ENCODE measurements around the gene CRTAP.

CRTAP gene

DNA sequence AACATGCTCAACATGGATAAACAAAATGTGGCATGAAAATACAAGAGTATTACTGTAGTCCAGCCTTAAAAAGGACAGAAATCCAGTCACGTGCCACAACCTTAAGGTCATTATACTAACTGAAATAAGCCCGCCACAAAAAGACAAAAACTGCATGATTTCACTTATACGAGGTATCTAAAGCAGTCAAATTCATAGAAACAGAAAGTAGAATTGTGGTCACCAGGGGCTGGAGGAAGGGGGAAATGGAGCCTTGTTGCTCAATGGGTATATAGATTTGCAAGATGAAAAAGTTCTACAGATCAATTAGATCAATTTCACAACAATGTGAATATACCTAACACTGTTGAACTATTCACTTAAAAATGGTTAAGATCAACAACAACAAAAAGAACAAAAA is 24.3 kb upstream of the CRTAP start:
- H3K4me3 ChIP-seq (replicated peaks; ENCODE audit: low read depth, low read length): no peak overlapping the region
- TF ChIP-seq, protein P1, sequence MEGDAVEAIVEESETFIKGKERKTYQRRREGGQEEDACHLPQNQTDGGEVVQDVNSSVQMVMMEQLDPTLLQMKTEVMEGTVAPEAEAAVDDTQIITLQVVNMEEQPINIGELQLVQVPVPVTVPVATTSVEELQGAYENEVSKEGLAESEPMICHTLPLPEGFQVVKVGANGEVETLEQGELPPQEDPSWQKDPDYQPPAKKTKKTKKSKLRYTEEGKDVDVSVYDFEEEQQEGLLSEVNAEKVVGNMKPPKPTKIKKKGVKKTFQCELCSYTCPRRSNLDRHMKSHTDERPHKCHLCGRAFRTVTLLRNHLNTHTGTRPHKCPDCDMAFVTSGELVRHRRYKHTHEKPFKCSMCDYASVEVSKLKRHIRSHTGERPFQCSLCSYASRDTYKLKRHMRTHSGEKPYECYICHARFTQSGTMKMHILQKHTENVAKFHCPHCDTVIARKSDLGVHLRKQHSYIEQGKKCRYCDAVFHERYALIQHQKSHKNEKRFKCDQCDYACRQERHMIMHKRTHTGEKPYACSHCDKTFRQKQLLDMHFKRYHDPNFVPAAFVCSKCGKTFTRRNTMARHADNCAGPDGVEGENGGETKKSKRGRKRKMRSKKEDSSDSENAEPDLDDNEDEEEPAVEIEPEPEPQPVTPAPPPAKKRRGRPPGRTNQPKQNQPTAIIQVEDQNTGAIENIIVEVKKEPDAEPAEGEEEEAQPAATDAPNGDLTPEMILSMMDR (IDR thresholded peaks at IDR 0.05; ENCODE audit: low read depth, low read length, missing control alignments): no peak
- DNase-seq (ENCODE audit: extremely low read depth, low read depth): no peak

DNA sequence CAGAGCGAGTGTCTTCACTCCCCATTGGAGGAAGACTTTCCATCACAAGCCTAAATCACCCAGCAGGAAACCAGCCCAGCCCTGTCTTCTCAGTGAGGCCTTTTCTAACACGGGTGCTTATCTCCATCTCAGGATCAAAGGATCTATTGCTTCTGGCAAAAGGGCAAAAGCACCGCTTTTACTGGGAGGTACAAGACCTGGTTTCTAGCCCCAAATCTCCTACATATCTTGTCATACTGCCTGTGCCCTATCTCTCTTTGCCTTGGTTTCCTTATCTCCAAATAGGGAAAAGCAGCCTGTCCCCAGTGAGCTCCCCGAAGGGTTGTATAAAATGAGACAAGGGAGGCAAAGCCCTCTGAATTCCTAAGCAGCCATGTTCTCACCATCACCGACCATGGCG is 22.1 kb upstream of the CRTAP start:
- DNase-seq (ENCODE audit: extremely low read depth, low read depth): no peak
- TF ChIP-seq, protein P1 (IDR thresholded peaks at IDR 0.05; ENCODE audit: low read depth, low read length, missing control alignments): no peak
- H3K4me3 ChIP-seq (replicated peaks; ENCODE audit: low read depth, low read length): no peak overlapping the region

DNA sequence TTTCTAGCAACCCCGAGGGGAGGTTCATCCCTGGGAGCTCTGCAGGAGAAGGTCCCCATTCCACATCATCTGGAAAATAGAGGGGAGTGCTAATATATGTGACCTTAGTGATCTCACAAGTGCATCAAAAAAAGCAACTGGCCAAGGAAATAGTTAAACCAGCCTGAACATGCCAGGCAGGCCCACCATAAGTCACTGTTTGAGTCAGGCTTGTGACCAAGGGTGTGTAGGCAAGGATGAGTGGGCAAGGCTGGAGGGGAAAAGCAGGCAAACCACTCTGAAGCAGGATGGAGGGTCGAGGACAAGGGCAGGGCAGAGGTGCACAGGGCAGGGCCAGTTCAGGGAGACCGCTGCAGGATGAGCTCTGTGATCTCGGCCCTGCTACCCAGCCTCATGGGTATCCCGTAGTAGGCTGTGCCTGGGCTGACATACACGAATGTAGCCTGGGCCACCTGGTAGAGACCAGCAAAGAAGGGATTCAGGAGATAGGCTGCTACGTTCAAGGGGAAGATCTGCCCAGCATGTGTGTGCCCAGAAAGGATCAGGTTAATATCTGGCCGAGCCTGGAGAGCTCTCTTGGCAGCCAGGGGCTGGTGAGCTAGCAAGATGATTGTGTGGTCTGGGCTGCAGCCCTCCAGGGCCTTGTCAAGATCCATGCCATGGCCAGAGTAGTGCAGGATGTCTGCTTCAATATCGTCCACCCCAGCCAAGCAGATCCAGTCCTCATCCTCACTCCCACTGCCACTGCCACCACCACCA is 21.1 kb upstream of the CRTAP start:
- TF ChIP-seq, protein P1 (IDR thresholded peaks at IDR 0.05; ENCODE audit: low read depth, low read length, missing control alignments): no peak
- H3K4me3 ChIP-seq (replicated peaks; ENCODE audit: low read depth, low read length): no peak overlapping the region
- no peak for DNase-seq (ENCODE audit: extremely low read depth, low read depth)

DNA sequence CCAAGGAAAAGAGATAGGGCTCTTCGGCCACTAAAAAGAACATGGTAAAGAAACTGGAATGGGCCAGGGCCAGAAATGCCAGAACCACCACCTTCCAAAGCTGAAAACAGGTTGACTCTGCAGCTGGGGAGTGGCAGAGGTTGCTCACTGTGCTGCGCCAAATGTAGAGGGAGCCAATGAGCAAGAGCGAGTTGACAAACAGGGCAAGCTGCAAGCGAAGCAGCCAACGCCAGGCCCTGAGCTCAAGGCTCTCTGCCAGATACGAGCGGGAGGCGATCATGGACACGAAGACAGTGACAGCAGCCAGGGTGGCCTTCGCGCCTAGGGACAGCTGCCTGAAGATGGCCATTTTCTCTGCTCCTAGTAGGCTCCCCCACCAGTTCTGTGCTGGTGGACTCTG is 20.0 kb upstream of the CRTAP start:
- DNase-seq (ENCODE audit: extremely low read depth, low read depth): no peak
- no peak overlapping the region for H3K4me3 ChIP-seq (replicated peaks; ENCODE audit: low read depth, low read length)
- TF ChIP-seq, protein P1 (IDR thresholded peaks at IDR 0.05; ENCODE audit: low read depth, low read length, missing control alignments): no peak

DNA sequence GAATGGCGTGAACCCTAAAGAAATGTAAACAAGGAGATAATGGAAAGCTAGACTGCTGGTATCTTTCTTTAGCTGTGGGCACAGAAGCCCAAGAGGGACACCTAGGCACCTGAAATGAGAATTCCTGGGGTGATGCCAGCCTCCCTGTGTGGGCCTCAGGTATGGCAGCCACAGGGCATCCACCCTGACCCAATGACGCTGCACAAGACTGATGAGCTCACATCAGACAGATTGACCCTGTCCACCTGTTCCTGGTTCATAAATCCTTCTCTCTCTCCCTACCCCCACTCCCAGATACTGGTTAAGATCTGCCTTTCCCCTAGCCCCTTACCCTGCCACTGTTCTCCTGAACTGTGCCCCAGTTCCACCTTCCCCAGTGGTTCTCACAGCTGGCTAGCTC is 18.4 kb upstream of the CRTAP start:
- TF ChIP-seq, protein P1 (IDR thresholded peaks at IDR 0.05; ENCODE audit: low read depth, low read length, missing control alignments): no peak
- H3K4me3 ChIP-seq (replicated peaks; ENCODE audit: low read depth, low read length): peak overlapping the region; percentile 95
- DNase-seq (ENCODE audit: extremely low read depth, low read depth): no peak

DNA sequence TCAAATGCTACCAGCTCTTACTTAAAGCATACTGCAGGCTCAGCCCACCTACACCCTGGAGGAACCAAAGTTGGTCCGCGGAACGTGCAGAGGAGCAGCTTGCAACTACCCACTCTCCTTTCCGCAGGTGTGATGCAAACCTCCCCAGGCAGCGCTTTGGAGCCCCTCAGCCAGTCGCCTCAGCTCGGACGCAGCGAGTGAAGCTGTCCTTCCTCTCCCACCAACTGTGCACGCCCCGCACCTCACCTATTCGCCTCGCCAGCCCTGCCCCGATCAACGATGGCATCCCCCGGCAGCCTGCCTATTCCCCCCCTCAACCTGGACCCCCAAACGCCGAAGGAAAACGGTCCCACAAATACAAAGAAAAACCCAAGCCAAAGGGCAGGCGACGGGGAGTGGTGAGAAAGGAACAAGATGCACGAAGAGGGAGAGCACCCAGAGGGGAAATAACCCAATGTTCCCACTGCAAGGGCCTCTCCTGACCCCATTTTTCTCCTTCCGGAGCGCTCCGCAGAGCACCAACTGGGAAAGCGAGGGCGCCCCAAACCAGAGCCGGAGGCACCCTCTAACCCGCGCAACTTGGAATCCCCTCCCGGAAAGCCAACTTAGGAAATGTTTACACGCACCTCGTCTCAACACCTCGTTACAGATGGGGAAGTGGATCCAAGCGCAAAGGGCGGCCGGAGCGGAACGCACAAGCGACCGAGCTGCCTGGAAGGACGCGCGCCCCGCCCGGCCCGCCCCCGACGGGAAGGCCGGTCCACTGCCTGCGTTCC is 17.5 kb upstream of the CRTAP start:
- TF ChIP-seq, protein P1 (IDR thresholded peaks at IDR 0.05; ENCODE audit: low read depth, low read length, missing control alignments): no peak
- peak overlapping the region; percentile 95 for H3K4me3 ChIP-seq (replicated peaks; ENCODE audit: low read depth, low read length)
- no peak for DNase-seq (ENCODE audit: extremely low read depth, low read depth)

Data from HFF-Myc (cell line).